Stimulated activated naive CD4-positive, alpha-beta T cell (primary cell): Measurements from ENCODE around the gene CS.
A peak's percentile ranks its signal among the peaks of the same experiment; 100 is the strongest.
"Not testable (repeated sequence)": the region's sequence is repeated elsewhere in the genome, so short reads cannot be mapped to it uniquely, and the experiment has no call there.

Source experiments
- DNase-seq, 6 experiments: peaks; one replicate each; lab custom pipeline; 2025; lab: John Stamatoyannopoulos, UW

CS gene

GRCh38 chr12:56280849-56281248 lies 19.3 kb downstream of the CS start:
- no peak for DNase-seq

GRCh38 chr12:56278905-56279304 lies 21.2 kb downstream of the CS start:
- no peak for DNase-seq

- DNase-seq: no peak
Observed at GRCh38 chr12:56274299-56274698, 25.8 kb downstream of the CS start.

GRCh38 chr12:56272468-56272867 lies 27.7 kb downstream of the CS start:
- DNase-seq: not testable (repeated sequence)

- peak in 1 of 6 experiments; percentile 5 for DNase-seq
Observed at GRCh38 chr12:56271031-56271430, 29.1 kb downstream of the CS start.

GRCh38 chr12:56267443-56268071 lies 32.6 kb downstream of the CS start:
- DNase-seq: no peak

GRCh38 chr12:56266693-56267442 lies 33.3 kb downstream of the CS start, which contains the start of gene COQ10A:
COQ10A (plus strand) TSS chr12:56266942; CDS start chr12:56267119, 177 bp downstream.
- DNase-seq: peak; percentile 83 to 93 (median 88)

- not testable (repeated sequence) for DNase-seq
Observed at GRCh38 chr12:56266068-56266692, 34.0 kb downstream of the CS start.

GRCh38 chr12:56262955-56263354 lies 37.2 kb downstream of the CS start:
- DNase-seq: not testable (repeated sequence)

GRCh38 chr12:56261503-56262232 lies 38.5 kb downstream of the CS start:
- DNase-seq: no peak

GRCh38 chr12:56260921-56261320 lies 39.2 kb downstream of the CS start:
- no peak for DNase-seq

- DNase-seq: no peak
Observed at GRCh38 chr12:56260380-56260779, 39.8 kb downstream of the CS start.

GRCh38 chr12:56258820-56259183 lies 41.3 kb downstream of the CS start:
- no peak for DNase-seq

GRCh38 chr12:56258068-56258819 lies 41.9 kb downstream of the CS start, which contains the start of gene ANKRD52:
ANKRD52 (minus strand) TSS chr12:56258384; CDS start chr12:56258269, 115 bp downstream.
- DNase-seq: peak; percentile 62 to 90 (median 73)

GRCh38 chr12:56257491-56258067 lies 42.6 kb downstream of the CS start:
- peak in 1 of 6 experiments; percentile 25 for DNase-seq

GRCh38 chr12:56257071-56257470 lies 43.1 kb downstream of the CS start:
- DNase-seq: no peak

GRCh38 chr12:56256326-56256960 lies 43.7 kb downstream of the CS start:
- DNase-seq: no peak

GRCh38 chr12:56255671-56256070 lies 44.5 kb downstream of the CS start:
- no peak for DNase-seq

GRCh38 chr12:56253091-56253490 lies 47.0 kb downstream of the CS start:
- no peak for DNase-seq

GRCh38 chr12:56252649-56253048 lies 47.5 kb downstream of the CS start:
- DNase-seq: no peak

GRCh38 chr12:56248711-56249110 lies 51.4 kb downstream of the CS start:
- DNase-seq: no peak
